GM13977 (cell line): ENCODE data around the gene VCAN.
"Not testable (repeated sequence)": the region's sequence is repeated elsewhere in the genome, so short reads cannot be mapped to it uniquely, and the experiment has no call there.

Experiments
- DNase-seq: peaks from one replicate; pipeline ENCODE4 v3.0.0; 2012; ENCODE audit warnings: low spot score
- in situ Hi-C: fragments of 300-500 bp; cut with MboI; formaldehyde crosslinking; loops from one replicate; pipeline ENCODE4 v1.12.0; 2022; ENCODE audit warnings: low sequenced_read_pairs, low pct_unique_long_range_greater_than_20kb, mixed read lengths, inconsistent platforms; ENCODE audit not compliant: unreplicated experiment
- TF ChIP-seq, protein P1 (sequence below): IDR thresholded peaks from 2 replicates; pipeline ENCODE4 v1.5.1; 2012; ENCODE audit warnings: mild to moderate bottlenecking, control low read depth; ENCODE audit not compliant: insufficient read depth; ENCODE audit errors: extremely low read depth, missing control alignments

Gene VCAN

DNA sequence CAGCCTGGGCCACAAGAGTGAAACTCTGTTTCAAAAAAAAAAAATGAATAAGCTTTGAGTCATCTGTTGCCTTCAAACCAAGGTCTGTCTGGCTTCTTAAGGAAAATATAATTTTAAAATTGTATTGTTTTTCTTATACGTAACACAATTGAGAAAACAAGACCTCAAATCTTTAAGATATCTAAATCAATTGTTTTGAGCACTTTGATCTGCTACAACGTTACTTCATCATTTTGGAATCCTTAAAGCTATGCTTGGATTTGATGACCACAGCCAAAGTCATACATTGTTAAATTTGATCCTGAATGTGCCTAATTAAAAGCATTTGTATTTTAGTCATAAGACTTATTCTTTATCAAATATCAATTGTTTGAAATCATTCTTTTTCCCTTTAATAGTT lies 37.7 kb upstream of the VCAN start:
- in situ Hi-C loops: no loop called here
- no peak for DNase-seq
- TF ChIP-seq, protein P1, sequence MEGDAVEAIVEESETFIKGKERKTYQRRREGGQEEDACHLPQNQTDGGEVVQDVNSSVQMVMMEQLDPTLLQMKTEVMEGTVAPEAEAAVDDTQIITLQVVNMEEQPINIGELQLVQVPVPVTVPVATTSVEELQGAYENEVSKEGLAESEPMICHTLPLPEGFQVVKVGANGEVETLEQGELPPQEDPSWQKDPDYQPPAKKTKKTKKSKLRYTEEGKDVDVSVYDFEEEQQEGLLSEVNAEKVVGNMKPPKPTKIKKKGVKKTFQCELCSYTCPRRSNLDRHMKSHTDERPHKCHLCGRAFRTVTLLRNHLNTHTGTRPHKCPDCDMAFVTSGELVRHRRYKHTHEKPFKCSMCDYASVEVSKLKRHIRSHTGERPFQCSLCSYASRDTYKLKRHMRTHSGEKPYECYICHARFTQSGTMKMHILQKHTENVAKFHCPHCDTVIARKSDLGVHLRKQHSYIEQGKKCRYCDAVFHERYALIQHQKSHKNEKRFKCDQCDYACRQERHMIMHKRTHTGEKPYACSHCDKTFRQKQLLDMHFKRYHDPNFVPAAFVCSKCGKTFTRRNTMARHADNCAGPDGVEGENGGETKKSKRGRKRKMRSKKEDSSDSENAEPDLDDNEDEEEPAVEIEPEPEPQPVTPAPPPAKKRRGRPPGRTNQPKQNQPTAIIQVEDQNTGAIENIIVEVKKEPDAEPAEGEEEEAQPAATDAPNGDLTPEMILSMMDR: no peak

DNA sequence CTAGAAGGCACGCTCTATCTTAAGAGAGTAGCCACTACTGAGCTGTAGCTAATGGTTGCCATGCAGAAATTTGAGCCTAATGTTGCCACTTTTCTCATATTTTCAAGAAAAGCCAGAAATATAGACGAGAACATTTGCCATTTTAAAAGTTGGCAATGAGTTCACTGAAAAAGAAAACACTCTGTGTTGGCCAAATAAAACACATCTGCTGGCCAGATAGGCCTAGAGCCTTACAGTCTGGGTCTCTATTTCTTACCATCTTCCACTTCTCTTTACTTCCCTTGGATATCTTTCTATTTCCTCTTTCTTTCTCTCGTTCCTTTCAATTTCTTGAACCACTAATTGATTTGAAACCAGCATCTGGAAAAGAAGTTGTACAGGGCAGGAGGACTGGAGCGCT lies 36.6 kb upstream of the VCAN start:
- in situ Hi-C loops: no loop called here
- TF ChIP-seq, protein P1: no peak
- DNase-seq: no peak

DNA sequence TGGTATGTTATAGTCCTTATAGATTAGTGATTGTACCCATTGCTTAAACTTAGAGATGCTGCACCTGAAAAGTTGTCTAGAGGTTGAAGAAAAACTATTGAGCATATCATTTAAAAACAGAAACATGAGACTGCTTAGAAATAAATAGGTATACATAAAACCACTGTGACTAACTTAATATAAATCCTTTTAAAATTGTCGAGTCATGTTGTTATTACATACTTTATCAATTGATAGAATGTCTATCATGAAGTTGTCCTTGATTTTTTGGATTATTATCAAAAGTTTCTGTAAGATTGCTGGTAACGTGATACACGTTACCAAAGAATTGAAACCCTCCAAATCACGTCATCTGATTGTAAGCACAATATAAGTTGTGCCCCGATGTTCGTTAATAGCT lies 35.3 kb upstream of the VCAN start:
- in situ Hi-C loops: no loop called here
- TF ChIP-seq, protein P1: no peak
- no peak for DNase-seq

DNA sequence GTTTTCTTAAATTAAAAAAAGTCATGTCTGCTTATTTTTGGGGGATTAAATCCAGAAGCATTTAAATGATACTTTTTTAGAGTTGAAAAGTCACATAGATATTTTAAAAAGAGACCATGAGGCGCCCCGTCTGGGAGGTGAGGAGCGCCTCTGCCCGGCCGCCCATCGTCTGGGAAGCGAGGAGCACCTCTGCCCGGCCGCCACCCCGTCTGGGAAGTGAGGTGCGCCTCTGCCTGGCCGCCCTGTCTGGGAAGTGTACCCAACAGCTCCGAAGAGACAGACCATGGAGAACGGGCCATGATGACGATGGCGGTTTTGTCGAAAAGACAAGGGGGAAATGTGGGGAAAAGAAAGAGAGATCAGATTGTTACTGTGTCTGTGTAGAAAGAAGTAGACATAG lies 33.8 kb upstream of the VCAN start:
- DNase-seq, in situ Hi-C loops: not testable (repeated sequence)

DNA sequence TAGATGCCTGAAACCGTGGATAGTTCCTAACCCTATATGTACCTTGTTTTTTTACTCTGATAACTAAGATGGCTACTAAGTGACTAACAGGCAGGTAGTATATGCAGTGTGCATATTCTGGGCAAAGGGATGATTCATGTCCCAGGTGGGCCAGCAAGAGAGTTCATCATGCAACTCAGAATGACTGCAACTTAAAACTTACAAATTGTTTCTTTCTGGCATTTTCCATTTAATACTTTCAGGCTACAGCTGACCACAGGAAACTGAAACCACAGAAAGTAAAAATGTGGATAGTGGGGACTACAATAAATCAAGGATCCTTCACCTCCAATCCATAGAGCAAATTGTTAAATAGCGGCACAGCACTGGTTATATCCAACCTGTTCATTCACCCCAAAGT lies 30.7 kb upstream of the VCAN start:
- TF ChIP-seq, protein P1: no peak
- in situ Hi-C loops: no loop called here
- no peak for DNase-seq

DNA sequence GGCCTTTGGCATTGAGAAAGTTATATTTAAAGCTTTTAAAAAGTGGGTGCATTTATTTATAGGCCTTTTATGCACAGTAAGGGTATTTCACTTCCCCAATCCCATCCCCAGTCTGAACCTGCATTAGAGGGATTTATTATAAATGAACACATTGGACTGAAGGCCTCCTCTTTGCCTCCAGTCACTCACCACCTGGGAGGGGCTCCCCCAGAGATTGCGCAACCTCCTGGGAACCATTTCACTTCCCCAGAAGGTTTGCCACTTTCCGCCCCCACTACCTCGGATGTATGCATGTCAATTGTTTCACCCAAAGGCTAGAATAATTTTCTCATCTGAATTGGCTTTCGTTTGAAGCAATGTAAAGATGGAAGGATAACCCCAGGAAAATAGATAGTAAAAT lies 29.8 kb upstream of the VCAN start:
- DNase-seq: peak; percentile 28
- in situ Hi-C loops: no loop called here
- TF ChIP-seq, protein P1: no peak

DNA sequence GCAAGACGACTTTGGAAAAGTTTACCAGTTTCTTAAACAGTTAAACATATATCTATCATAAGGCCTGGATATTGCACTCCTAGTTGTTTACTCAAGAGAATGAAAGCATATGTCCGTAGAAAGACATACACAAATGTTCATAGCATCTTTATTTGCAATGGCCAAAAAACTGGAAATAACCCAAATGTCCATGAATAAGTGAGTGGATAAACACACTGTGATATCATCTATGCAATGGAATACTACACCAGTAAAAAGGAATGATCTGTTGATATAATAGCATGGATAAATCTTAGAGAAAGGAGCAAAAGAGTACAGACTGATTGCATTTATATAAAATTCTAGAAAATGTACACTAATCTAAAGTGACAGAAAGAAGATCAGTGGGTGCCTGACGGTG lies 28.0 kb upstream of the VCAN start:
- TF ChIP-seq, protein P1: no peak
- in situ Hi-C loops: no loop called here
- no peak for DNase-seq
